TTC549 (cell line): Measurements from ENCODE around the gene SULT6B1.
"Not testable (repeated sequence)": the region's sequence is repeated elsewhere in the genome, so short reads cannot be mapped to it uniquely, and the experiment has no call there.

ENCODE experiments used
- FAIRE-seq: peaks from 2 replicates; lab custom pipeline; 2012; peaks lifted over from hg19 to GRCh38; lab: Jason Lieb, UNC

SULT6B1 gene

GRCh38 chr2:37188570-37188969 lies at the start of gene SULT6B1:
TSS of gene SULT6B1 (minus strand) at chr2:37188670. CDS start at chr2:37188640, 30 bp downstream.
- FAIRE-seq, result no peak

GRCh38 chr2:37232131-37232933 lies 43.9 kb upstream of the SULT6B1 start:
- no peak for FAIRE-seq

- FAIRE-seq, result no peak
These were observed 43.0 kb upstream of the SULT6B1 start, which contains the start of the genes CEBPZ and NDUFAF7 for GRCh38 chr2:37231241-37232130. TSS of gene CEBPZ (minus strand) at chr2:37231596. CDS start at chr2:37231567, 29 bp downstream. TSS of gene NDUFAF7 (plus strand) at chr2:37231658. CDS start at chr2:37231706, 48 bp downstream.

GRCh38 chr2:37230581-37230980 lies 42.1 kb upstream of the SULT6B1 start:
- FAIRE-seq, result no peak

GRCh38 chr2:37228788-37229187 lies 40.3 kb upstream of the SULT6B1 start:
- no peak for FAIRE-seq

- no peak for FAIRE-seq
These were observed 38.4 kb upstream of the SULT6B1 start for GRCh38 chr2:37226863-37227262.

- not testable (repeated sequence) for FAIRE-seq
These were observed 36.7 kb upstream of the SULT6B1 start for GRCh38 chr2:37225129-37225528.

- FAIRE-seq, result no peak
These were observed 35.6 kb upstream of the SULT6B1 start for GRCh38 chr2:37224063-37224462.

- no peak for FAIRE-seq
These were observed 34.7 kb upstream of the SULT6B1 start for GRCh38 chr2:37223131-37223530.

GRCh38 chr2:37219046-37219445 lies 30.6 kb upstream of the SULT6B1 start:
- FAIRE-seq, result no peak

- FAIRE-seq, result no peak
These were observed 26.8 kb upstream of the SULT6B1 start for GRCh38 chr2:37215250-37215649.

- FAIRE-seq, result no peak
These were observed 23.5 kb upstream of the SULT6B1 start for GRCh38 chr2:37211939-37212338.

GRCh38 chr2:37211212-37211611 lies 22.7 kb upstream of the SULT6B1 start:
- FAIRE-seq, result no peak

- FAIRE-seq, result not testable (repeated sequence)
These were observed 18.3 kb upstream of the SULT6B1 start for GRCh38 chr2:37206760-37207159.

- FAIRE-seq, result no peak
These were observed 17.3 kb upstream of the SULT6B1 start for GRCh38 chr2:37205689-37206341.

- FAIRE-seq, result not testable (repeated sequence)
These were observed 16.7 kb upstream of the SULT6B1 start for GRCh38 chr2:37205071-37205661.

GRCh38 chr2:37203708-37204107 lies 15.2 kb upstream of the SULT6B1 start:
- no peak for FAIRE-seq

GRCh38 chr2:37201766-37202165 lies 13.3 kb upstream of the SULT6B1 start:
- no peak for FAIRE-seq

- no peak for FAIRE-seq
These were observed 12.7 kb upstream of the SULT6B1 start for GRCh38 chr2:37201208-37201607.

- FAIRE-seq, result no peak
These were observed 10.2 kb upstream of the SULT6B1 start for GRCh38 chr2:37198681-37199065.

GRCh38 chr2:37196320-37197195 lies 8.1 kb upstream of the SULT6B1 start, which contains the start of gene CEBPZOS:
TSS of gene CEBPZOS (plus strand) at chr2:37196496. CDS start at chr2:37199705, 3,209 bp downstream.
- FAIRE-seq, result no peak
